ENCODE results near the gene PSME3. TPM values are rescaled to one million over a fixed set of nuclear protein-coding genes. Genes with fewer than 3 reads are reported as not detected.
"Not testable (repeated sequence)": the region's sequence is repeated elsewhere in the genome, so short reads cannot be mapped to it uniquely, and the experiment has no call there.

Gene PSME3
- total RNA-seq, 1 donor from 2014 or later, result 172 TPM

DNA sequence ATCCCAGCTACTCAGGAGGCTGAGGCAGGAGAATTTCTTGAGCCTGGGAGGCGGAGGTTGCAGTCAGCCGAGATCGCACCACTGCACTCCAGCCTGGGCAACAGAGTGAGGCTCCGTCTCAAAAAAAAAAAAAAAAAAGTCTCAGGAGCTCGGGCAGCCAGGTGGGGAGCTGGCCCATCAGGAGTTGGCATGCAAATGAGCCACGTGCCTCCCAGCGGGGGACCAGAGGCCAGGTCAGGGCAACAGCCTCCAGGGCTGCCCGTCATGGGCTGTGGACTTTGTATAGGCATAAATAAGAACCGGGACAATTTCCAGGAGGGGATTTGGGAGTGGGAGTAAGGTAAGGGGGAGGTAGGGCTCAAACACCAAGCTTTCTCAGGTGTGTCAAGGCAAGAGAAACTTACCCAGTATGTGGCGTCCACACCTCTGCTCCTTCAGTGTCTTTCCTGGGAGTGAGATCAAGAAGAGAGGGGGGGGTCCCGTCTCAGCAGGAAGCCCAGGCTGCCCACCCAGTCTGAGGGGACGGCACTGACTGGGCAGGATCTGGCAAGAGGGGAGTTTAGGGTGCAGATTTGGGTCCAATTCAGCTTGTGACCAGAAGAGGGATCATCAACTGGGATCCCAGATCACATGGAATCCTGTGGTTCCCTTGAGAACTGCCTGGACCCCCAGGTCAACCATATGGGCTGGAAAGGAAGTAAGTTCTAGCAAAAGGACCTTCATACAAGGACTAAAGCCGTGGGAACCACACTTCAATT lies 45.1 kb downstream of the PSME3 start:
- Mint-ChIP-seq H3K27ac (ENCODE audit: unreplicated experiment) (no peak overlapping the region), H3K27me3 (ENCODE audit: low read depth) (peaks cover 56% of the 10 kb centered on the region), H3K36me3 (ENCODE audit: low read depth) (no peaks in the 10 kb centered on the region), H3K4me3 (no peak overlapping the region), H3K9me3 (no peaks in the 10 kb centered on the region), H3K4me1 (peaks cover 6% of the 10 kb centered on the region)
- TF ChIP-seq, protein P1, sequence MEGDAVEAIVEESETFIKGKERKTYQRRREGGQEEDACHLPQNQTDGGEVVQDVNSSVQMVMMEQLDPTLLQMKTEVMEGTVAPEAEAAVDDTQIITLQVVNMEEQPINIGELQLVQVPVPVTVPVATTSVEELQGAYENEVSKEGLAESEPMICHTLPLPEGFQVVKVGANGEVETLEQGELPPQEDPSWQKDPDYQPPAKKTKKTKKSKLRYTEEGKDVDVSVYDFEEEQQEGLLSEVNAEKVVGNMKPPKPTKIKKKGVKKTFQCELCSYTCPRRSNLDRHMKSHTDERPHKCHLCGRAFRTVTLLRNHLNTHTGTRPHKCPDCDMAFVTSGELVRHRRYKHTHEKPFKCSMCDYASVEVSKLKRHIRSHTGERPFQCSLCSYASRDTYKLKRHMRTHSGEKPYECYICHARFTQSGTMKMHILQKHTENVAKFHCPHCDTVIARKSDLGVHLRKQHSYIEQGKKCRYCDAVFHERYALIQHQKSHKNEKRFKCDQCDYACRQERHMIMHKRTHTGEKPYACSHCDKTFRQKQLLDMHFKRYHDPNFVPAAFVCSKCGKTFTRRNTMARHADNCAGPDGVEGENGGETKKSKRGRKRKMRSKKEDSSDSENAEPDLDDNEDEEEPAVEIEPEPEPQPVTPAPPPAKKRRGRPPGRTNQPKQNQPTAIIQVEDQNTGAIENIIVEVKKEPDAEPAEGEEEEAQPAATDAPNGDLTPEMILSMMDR (conservative IDR thresholded peaks at IDR 0.05), result no peak
- no peak for DNase-seq (ENCODE audit: low read depth, low spot score)

- H3K4me3 Mint-ChIP-seq, result no peak overlapping the region
- H3K4me1 Mint-ChIP-seq, result peaks cover 6% of the 10 kb centered on the region
- no peaks in the 10 kb centered on the region for H3K9me3 Mint-ChIP-seq
- H3K36me3 Mint-ChIP-seq (ENCODE audit: low read depth), result no peaks in the 10 kb centered on the region
- no peak overlapping the region for H3K27ac Mint-ChIP-seq (ENCODE audit: unreplicated experiment)
- H3K27me3 Mint-ChIP-seq (ENCODE audit: low read depth), result peaks cover 53% of the 10 kb centered on the region
- DNase-seq (ENCODE audit: low read depth, low spot score), result no peak
- TF ChIP-seq, protein P1 (conservative IDR thresholded peaks at IDR 0.05), result no peak
These were observed 45.9 kb downstream of the PSME3 start for GRCh38 chr17:42878924-42879595.

DNA sequence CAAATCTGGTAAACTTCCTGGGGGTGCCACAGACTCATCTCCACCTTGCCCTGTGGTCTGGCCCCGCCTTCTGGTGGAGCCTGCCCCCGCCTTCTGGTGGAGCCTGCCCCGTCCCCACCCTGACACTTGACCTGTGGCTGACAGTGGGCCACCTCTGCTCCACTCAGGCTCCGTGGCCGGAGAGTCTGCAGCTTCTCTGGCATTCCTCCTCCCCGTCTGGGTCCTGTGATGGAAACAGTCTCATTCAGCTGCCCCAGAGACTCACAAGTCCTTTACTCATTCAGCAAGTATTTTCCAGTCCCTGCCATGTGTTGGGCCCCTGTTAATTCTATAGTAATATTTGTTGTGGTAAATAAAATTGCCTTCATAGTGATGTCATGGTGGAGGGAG lies 46.4 kb downstream of the PSME3 start:
- no peak overlapping the region for H3K27ac Mint-ChIP-seq (ENCODE audit: unreplicated experiment)
- TF ChIP-seq, protein P1 (conservative IDR thresholded peaks at IDR 0.05), result no peak
- H3K9me3 Mint-ChIP-seq, result no peaks in the 10 kb centered on the region
- peaks cover 53% of the 10 kb centered on the region for H3K27me3 Mint-ChIP-seq (ENCODE audit: low read depth)
- H3K36me3 Mint-ChIP-seq (ENCODE audit: low read depth), result no peaks in the 10 kb centered on the region
- no peak overlapping the region for H3K4me3 Mint-ChIP-seq
- peaks cover 6% of the 10 kb centered on the region for H3K4me1 Mint-ChIP-seq
- DNase-seq (ENCODE audit: low read depth, low spot score), result no peak

DNA sequence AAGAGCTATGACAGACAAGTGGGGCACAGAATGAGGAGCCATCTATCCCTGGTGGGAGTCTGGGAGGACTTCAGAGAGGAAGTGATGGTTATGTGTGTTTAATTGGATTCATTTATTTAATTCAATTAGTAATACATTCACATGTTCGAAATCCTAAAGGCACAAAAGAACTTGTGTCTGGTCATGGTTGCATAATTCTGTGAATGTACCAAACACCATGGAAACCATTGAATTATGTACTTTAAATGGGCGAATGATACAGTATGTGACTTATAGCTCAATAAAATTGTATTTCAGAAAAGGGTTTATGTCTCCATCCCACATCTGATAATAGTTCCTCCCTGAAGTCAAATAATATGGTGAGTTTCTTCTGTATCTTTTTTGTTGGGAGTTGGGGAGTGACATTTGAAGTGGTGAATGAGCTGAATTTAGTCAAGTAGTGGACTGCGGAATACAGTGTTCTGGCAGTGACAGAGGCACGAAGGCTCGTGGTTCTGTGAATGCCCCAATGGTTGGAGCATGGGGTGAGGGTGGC lies 47.6 kb downstream of the PSME3 start:
- peaks cover 47% of the 10 kb centered on the region for H3K27me3 Mint-ChIP-seq (ENCODE audit: low read depth)
- no peak overlapping the region for H3K4me3 Mint-ChIP-seq
- DNase-seq (ENCODE audit: low read depth, low spot score), result no peak
- TF ChIP-seq, protein P1 (conservative IDR thresholded peaks at IDR 0.05), result no peak
- no peaks in the 10 kb centered on the region for H3K9me3 Mint-ChIP-seq
- peaks cover 6% of the 10 kb centered on the region for H3K4me1 Mint-ChIP-seq
- no peaks in the 10 kb centered on the region for H3K36me3 Mint-ChIP-seq (ENCODE audit: low read depth)
- H3K27ac Mint-ChIP-seq (ENCODE audit: unreplicated experiment), result no peak overlapping the region

DNA sequence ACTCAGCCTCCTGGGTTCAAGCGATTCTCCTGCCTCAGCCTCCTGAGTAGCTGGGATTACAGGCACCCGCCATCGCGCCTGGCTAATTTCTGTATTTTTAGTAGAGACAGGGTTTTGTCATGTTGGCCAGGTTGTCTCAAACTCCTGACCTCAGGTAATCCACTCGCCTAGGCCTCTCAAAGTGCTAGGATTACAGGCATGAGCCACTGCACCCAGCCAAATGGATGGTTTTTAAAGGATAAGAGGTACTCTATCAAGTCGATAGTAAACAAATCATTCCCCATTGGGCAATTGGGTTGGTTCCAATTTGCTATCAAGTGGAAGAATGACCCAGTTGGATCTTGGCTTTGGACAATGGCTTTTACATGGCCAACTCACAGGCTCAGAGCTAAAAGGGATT lies 48.5 kb downstream of the PSME3 start:
- H3K4me3 Mint-ChIP-seq; DNase-seq (ENCODE audit: low read depth, low spot score); H3K27ac Mint-ChIP-seq (ENCODE audit: unreplicated experiment); H3K9me3 Mint-ChIP-seq; H3K36me3 Mint-ChIP-seq (ENCODE audit: low read depth); H3K4me1 Mint-ChIP-seq: not testable (repeated sequence)
- H3K27me3 Mint-ChIP-seq (ENCODE audit: low read depth), result peaks cover 45% of the 10 kb centered on the region

- peaks cover 41% of the 10 kb centered on the region for H3K27me3 Mint-ChIP-seq (ENCODE audit: low read depth)
- no peak overlapping the region for H3K27ac Mint-ChIP-seq (ENCODE audit: unreplicated experiment)
- H3K9me3 Mint-ChIP-seq, result no peaks in the 10 kb centered on the region
- no peak overlapping the region for H3K4me3 Mint-ChIP-seq
- peaks cover 6% of the 10 kb centered on the region for H3K4me1 Mint-ChIP-seq
- TF ChIP-seq, protein P1 (conservative IDR thresholded peaks at IDR 0.05), result no peak
- H3K36me3 Mint-ChIP-seq (ENCODE audit: low read depth), result no peaks in the 10 kb centered on the region
- DNase-seq (ENCODE audit: low read depth, low spot score), result no peak
These were observed 49.0 kb downstream of the PSME3 start for GRCh38 chr17:42882166-42882565.
